Stimulated activated effector memory CD8-positive, alpha-beta T cell treated with anti-CD3 and anti-CD28 coated beads, Interleukin-12 subunit alpha, Interleukin-12 subunit beta, amount 100 ng/mL, for 72 hours (primary cell): ENCODE data around the gene BCDIN3D.
A peak's percentile ranks its signal among the peaks of the same experiment; 100 is the strongest.

Experiments
- ATAC-seq: fragments of 150-1000 bp; cut with Tn5 transposase; 2 replicates; pipeline ENCODE4 v1.10.0; 2021
- DNase-seq, 2 donors: peaks; one replicate each; pipeline ENCODE4 v3.0.0; 2021 to 2022; ENCODE audit warnings: low spot score in 2 of 2
- H3K27ac Mint-ChIP-seq: one replicate; pipeline ENCODE4 v1.8.0; 2022; ENCODE audit warnings: mild to moderate bottlenecking, mixed read lengths
- H3K36me3 Mint-ChIP-seq: one replicate; pipeline ENCODE4 v1.8.0; 2022; ENCODE audit warnings: mild to moderate bottlenecking, mixed read lengths
- H3K4me1 Mint-ChIP-seq: one replicate; pipeline ENCODE4 v1.8.0; 2022; ENCODE audit warnings: mixed read lengths
- H3K4me3 Mint-ChIP-seq: one replicate; pipeline ENCODE4 v1.8.0; 2022; ENCODE audit warnings: mild to moderate bottlenecking, mixed read lengths
- H3K9me3 Mint-ChIP-seq: one replicate; pipeline ENCODE4 v1.8.0; 2022; ENCODE audit warnings: mixed read lengths

BCDIN3D gene

DNA sequence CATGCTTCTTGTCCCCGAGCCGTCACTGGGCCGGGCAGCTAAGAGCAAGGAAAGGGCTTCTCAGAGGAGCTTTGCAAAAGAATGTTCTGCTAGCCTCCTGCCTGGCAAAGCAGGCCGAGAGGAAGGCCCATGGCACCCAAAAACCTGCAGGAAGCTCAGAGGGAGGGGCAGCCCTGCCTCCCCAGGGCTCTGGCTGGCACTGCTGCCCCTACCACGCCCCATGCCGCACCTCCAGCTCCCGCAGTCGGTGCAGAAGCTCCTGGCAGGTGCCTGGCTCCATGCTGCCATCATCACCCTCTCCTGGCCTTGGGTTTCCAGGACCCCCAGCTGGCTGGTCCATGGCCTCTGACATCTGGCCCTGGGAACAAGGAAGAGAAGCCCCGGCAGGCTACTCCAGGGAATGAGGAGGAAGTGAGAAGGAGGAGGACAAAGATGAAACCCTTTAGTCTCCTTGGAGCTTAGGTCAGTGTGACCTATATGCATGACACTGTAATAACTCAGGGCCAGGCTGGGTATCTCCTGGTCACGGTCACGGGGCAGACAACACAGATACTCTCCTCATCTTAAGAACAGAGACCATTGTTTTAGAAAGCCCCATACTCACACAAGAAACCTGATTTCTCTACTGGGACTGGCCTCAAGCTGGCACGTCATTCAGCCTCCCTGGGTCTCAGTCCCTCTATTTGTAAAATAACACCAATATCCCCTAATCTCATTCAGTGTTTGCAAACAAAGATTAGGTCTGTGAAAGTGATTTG, 39.0 kb downstream of the BCDIN3D start:
- H3K27ac Mint-ChIP-seq: no peak overlapping the region
- no peaks in the 10 kb centered on the region for H3K4me1 Mint-ChIP-seq
- DNase-seq (no peak), ATAC-seq (no peak)
- H3K9me3 Mint-ChIP-seq: no peaks in the 10 kb centered on the region
- no peak overlapping the region for H3K4me3 Mint-ChIP-seq
- H3K36me3 Mint-ChIP-seq: no peaks in the 10 kb centered on the region

GRCh38 chr12:49801141-49802063, 41.5 kb downstream of the BCDIN3D start:
- DNase-seq: no peak
- H3K36me3 Mint-ChIP-seq: no peaks in the 10 kb centered on the region
- no peaks in the 10 kb centered on the region for H3K9me3 Mint-ChIP-seq
- no peak overlapping the region for H3K4me3 Mint-ChIP-seq
- H3K27ac Mint-ChIP-seq: no peak overlapping the region
- ATAC-seq: no peak
- H3K4me1 Mint-ChIP-seq: no peaks in the 10 kb centered on the region

- no peak for DNase-seq
- no peak overlapping the region for H3K4me3 Mint-ChIP-seq
- H3K27ac Mint-ChIP-seq: no peak overlapping the region
- no peak for ATAC-seq
- H3K9me3 Mint-ChIP-seq: no peaks in the 10 kb centered on the region
- no peaks in the 10 kb centered on the region for H3K4me1 Mint-ChIP-seq
- H3K36me3 Mint-ChIP-seq: no peaks in the 10 kb centered on the region
These were observed 42.3 kb downstream of the BCDIN3D start for GRCh38 chr12:49800421-49801140.

- DNase-seq (no peak), ATAC-seq (no peak)
These were observed 44.0 kb downstream of the BCDIN3D start for GRCh38 chr12:49798934-49799333.

GRCh38 chr12:49798248-49798647, 44.7 kb downstream of the BCDIN3D start:
- Mint-ChIP-seq H3K4me3 (no peak overlapping the region), H3K27ac (no peak overlapping the region), H3K9me3 (no peaks in the 10 kb centered on the region), H3K36me3 (no peaks in the 10 kb centered on the region), H3K4me1 (no peaks in the 10 kb centered on the region)
- ATAC-seq (peak; percentile 6), DNase-seq (no peak)

More at GRCh38 chr12:49798934-49799333, 44.0 kb downstream of the BCDIN3D start:
- Mint-ChIP-seq H3K4me1 (no peaks in the 10 kb centered on the region), H3K27ac (peak overlapping the region; percentile 44), H3K9me3 (no peaks in the 10 kb centered on the region), H3K4me3 (no peak overlapping the region), H3K36me3 (no peaks in the 10 kb centered on the region)

DNA sequence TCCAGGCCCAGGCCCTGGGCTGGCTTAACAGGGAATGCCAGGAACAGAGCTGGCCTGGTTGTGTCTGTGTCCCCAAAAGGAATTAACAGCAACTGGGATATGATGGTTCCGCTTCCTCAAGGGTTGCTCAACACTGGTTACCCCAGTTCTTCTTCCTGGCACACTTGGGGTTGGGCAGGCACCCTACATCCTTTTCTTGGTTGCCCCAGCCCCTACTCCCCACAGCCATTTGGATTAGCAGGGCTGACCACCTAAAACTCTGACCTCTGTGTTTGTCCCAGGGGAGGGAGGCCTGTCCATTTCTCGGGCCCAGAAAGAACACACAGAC, 45.5 kb downstream of the BCDIN3D start:
- H3K9me3 Mint-ChIP-seq: no peaks in the 10 kb centered on the region
- H3K4me3 Mint-ChIP-seq: no peak overlapping the region
- H3K4me1 Mint-ChIP-seq: no peaks in the 10 kb centered on the region
- H3K36me3 Mint-ChIP-seq: no peaks in the 10 kb centered on the region
- ATAC-seq (no peak), DNase-seq (no peak)
- no peak overlapping the region for H3K27ac Mint-ChIP-seq

- Mint-ChIP-seq H3K4me3 (no peak overlapping the region), H3K27ac (no peak overlapping the region), H3K4me1 (no peaks in the 10 kb centered on the region), H3K36me3 (no peaks in the 10 kb centered on the region), H3K9me3 (no peaks in the 10 kb centered on the region)
- ATAC-seq (no peak), DNase-seq (no peak)
These were observed 46.1 kb downstream of the BCDIN3D start for GRCh38 chr12:49796606-49797448.

GRCh38 chr12:49796155-49796554, 46.8 kb downstream of the BCDIN3D start:
- Mint-ChIP-seq H3K27ac (no peak overlapping the region), H3K4me1 (no peaks in the 10 kb centered on the region), H3K4me3 (no peak overlapping the region), H3K36me3 (no peaks in the 10 kb centered on the region), H3K9me3 (no peaks in the 10 kb centered on the region)
- DNase-seq: no peak
- no peak for ATAC-seq

- Mint-ChIP-seq H3K9me3 (no peaks in the 10 kb centered on the region), H3K4me3 (no peak overlapping the region), H3K27ac (no peak overlapping the region), H3K36me3 (no peaks in the 10 kb centered on the region), H3K4me1 (no peaks in the 10 kb centered on the region)
- DNase-seq (no peak), ATAC-seq (no peak)
These were observed 47.2 kb downstream of the BCDIN3D start for GRCh38 chr12:49795654-49796105.

GRCh38 chr12:49794811-49795653, 47.9 kb downstream of the BCDIN3D start:
- H3K36me3 Mint-ChIP-seq: no peaks in the 10 kb centered on the region
- DNase-seq (no peak), ATAC-seq (no peak)
- no peak overlapping the region for H3K27ac Mint-ChIP-seq
- no peaks in the 10 kb centered on the region for H3K4me1 Mint-ChIP-seq
- no peak overlapping the region for H3K4me3 Mint-ChIP-seq
- H3K9me3 Mint-ChIP-seq: no peaks in the 10 kb centered on the region

DNA sequence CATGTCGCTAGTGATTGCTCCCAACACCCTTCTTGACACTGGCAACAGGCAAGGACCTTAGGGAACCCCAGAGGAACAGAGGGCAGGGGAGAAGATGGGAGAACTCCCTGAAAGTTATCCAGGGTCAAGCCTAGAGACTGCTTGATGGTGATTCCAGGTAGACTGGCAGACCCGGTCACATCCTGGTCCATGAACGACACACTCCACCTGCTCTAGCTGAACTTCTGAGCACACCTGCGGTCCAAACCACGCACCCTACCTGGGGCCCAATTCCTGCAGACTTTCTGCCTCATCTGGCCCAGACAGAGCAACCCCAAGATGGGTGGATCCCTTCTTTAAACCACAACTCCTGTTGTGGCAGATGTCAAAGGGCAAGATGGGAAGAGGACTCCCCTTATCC, 48.9 kb downstream of the BCDIN3D start:
- Mint-ChIP-seq H3K36me3 (no peaks in the 10 kb centered on the region), H3K9me3 (no peaks in the 10 kb centered on the region), H3K4me1 (no peaks in the 10 kb centered on the region), H3K4me3 (no peak overlapping the region), H3K27ac (no peak overlapping the region)
- ATAC-seq (no peak), DNase-seq (no peak)

GRCh38 chr12:49793620-49794019, 49.3 kb downstream of the BCDIN3D start:
- ATAC-seq (no peak), DNase-seq (no peak)
- Mint-ChIP-seq H3K36me3 (no peaks in the 10 kb centered on the region), H3K4me3 (no peak overlapping the region), H3K4me1 (no peaks in the 10 kb centered on the region), H3K9me3 (no peaks in the 10 kb centered on the region), H3K27ac (no peak overlapping the region)

- H3K4me1 Mint-ChIP-seq: no peaks in the 10 kb centered on the region
These were observed 49.8 kb downstream of the BCDIN3D start for GRCh38 chr12:49792976-49793580.

More at GRCh38 chr12:49792976-49793580, 49.8 kb downstream of the BCDIN3D start:
- no peak for ATAC-seq
- H3K36me3 Mint-ChIP-seq: no peaks in the 10 kb centered on the region
- H3K27ac Mint-ChIP-seq: no peak overlapping the region
- no peak overlapping the region for H3K4me3 Mint-ChIP-seq
- no peak for DNase-seq
- no peaks in the 10 kb centered on the region for H3K9me3 Mint-ChIP-seq
